ENCODE measurements around the gene SPN.
A peak's percentile ranks its signal among the peaks of the same experiment; 100 is the strongest.
"Not testable (repeated sequence)": the region's sequence is repeated elsewhere in the genome, so short reads cannot be mapped to it uniquely, and the experiment has no call there.

The SPN gene, protein sequence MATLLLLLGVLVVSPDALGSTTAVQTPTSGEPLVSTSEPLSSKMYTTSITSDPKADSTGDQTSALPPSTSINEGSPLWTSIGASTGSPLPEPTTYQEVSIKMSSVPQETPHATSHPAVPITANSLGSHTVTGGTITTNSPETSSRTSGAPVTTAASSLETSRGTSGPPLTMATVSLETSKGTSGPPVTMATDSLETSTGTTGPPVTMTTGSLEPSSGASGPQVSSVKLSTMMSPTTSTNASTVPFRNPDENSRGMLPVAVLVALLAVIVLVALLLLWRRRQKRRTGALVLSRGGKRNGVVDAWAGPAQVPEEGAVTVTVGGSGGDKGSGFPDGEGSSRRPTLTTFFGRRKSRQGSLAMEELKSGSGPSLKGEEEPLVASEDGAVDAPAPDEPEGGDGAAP

GRCh38 chr16:29663016-29663806 lies at the start of gene SPN:
TSS of gene SPN (plus strand) at chr16:29663247. CDS start at chr16:29663729, 482 bp downstream.
- no peak for DNase-seq

DNA sequence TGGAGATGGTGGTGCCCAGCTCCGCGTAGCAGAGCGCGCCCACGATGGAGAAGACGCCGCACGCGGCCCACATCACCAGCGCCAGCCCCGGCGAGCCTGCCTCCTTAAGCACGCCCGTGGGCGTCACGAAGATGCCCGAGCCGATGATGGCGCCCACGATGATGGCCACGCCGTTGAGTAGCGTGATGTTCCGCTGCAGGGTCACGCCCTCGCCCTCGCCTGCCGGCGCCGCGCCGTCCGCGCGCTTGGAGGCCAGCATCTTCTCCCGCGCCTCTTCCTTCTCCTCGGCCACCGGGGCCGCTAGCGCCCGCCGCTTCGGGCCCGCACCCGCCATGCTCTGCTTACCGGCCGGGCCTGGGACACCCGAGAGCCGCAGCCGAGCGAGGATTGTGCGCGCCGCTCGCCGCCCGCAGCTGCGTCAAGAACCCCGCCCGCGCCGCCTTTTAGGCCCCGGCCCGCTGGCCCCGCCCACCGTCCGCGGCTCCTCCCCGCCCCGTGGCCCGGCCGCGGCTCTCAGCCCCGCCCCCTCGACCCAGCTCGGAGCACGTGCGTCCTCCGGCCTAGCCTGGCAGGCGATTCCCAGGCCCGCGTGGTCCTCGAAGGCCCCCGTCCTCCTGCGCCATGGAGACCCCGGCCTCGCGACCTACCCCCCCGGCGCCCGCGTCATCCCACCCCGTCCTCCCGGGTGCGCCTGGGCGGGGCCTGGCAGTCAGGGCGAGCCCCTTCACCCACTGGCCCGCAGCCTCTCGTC lies 49.6 kb upstream of the SPN start:
- peak; percentile 62 to 80 for DNase-seq

DNA sequence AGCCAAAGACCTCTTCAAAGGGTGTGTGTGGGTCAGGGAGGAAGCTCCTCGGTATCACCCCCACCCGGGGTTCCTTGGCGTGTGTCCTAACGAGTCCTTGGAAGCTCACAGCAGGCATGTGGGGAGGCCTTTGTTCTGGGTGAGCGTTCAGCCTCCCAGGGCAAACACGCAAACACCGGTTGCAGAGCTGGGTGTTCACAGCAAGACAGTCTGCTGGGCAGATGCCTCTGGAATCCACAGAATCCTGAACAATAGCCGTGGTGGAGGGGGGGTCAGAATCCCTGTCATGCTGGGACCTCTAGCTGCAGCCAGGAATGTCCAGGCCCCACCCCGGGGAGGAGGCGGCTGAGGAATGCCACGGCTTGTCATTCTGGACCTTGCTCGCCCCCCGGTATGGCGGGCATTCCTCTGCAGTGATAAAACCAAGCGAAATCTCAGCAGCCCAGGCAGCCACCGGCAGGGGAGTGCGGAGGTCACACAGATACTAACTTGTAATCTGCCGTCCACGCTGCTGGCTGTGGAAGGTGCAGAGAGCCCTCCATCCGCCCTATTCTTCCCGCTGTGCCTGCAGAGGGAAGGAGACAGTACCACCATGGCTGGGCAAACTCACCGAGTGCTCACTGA lies 48.2 kb upstream of the SPN start:
- not testable (repeated sequence) for DNase-seq

GRCh38 chr16:29616127-29616526 lies 46.9 kb upstream of the SPN start:
- not testable (repeated sequence) for DNase-seq

DNA sequence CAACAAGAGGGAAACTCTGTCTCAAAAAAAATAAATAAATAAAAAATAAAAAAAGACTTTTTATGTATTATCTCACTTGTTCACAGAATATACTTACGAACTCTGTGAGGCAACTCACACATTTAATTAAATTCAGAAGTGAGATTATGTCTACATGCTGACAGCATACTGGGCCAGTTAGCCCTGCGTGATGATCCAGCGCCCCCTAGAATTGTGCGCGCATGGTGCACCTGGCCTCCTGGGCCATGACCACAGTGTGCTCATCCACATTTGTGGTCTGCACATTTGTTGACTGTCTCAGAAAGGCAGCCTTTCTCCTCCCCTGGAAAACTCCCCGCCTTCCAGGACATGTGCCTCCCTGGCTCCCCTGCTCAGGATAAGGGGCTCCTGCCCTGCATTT lies 42.5 kb upstream of the SPN start:
- not testable (repeated sequence) for DNase-seq

DNA sequence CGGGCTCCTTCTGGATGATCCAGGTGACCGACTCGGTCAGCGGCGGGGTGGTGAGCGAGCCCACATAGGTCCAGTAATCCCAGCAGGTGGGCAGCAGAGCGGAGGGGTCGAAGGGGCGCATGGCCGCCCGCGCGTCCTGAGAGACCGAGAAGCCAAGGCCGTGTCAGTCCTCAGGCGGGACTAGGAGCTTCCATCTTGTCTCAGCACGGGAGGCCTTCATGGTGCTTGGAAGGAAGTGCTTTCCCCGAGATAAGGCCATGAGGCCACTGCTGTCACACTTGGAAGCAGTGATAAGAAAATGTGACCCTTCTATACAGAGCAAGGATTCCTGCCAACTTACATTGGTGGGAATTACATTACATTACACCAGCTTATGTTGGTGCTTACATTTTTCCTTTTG lies 40.3 kb upstream of the SPN start:
- DNase-seq: not testable (repeated sequence)

GRCh38 chr16:29623253-29623652 lies 39.8 kb upstream of the SPN start:
- DNase-seq: not testable (repeated sequence)

DNA sequence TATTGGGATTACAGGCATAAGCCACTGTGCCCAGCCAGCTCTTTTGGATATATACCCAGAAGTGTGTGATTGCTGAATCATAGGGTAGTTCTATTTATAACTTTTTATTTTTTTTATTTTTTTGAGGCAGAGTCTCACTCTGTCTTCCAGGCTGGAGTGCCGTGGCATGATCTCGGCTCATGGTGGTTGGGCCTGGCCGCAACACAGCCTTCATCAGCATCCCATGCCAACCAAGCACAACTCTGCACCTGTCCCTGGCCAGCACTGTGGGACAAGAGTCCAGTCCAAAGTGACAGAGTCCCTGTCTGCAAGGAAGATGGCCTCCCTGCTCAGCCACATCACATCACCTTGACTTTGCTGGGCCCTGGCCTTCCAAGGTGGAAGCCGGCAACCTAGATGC lies 37.9 kb upstream of the SPN start:
- DNase-seq: not testable (repeated sequence)

DNA sequence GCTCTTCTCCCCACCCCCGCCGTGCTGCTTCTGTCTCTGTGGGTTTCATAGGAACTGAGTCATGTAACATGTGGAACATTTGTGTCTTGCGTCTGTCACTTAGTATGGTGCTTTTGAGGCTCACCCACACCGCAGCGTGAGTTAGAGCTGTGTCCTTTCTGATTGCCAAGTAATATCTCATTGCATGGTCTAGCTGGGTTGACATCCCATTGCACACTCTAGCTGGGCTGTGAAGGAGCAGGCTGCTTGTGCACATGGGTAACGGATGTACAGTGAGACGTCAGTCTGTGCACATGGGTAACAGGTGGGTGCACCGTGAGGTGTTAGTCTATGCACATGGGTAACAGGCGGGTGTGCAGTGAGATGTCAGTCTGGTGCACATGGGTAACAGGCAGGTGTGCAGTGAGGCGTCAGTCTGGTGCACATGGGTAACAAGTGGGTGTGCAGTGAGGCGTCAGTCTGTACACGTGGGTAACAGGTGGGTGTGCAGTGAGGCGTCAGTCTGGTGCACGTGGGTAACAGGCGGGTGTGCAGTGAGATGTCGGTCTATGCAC lies 36.2 kb upstream of the SPN start:
- DNase-seq: not testable (repeated sequence)

GRCh38 chr16:29627661-29628075 lies 35.4 kb upstream of the SPN start:
- DNase-seq: not testable (repeated sequence)

- not testable (repeated sequence) for DNase-seq
These were observed 34.3 kb upstream of the SPN start for GRCh38 chr16:29628707-29629106.

DNA sequence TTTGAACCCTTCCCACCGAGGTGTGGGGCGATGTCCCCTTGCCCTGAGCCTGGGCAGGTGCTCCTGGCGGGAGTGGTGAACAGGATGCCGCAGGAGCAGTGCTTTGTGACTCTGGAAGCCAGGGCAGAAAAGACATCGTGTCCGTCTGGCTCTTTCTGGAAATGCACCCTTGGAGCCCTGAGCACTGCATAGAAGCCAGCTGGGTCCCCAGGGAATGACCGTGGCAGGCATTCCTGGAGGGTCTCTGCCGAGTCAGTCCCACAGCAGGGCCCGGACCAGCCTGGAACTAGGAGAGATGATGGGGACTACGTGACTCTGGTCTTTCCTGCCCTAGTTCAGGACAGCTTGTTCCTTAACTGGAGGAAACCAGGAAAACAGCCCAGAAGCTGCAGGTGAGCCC lies 33.7 kb upstream of the SPN start:
- not testable (repeated sequence) for DNase-seq

GRCh38 chr16:29631658-29632057 lies 31.4 kb upstream of the SPN start:
- not testable (repeated sequence) for DNase-seq

GRCh38 chr16:29635902-29636301 lies 27.1 kb upstream of the SPN start:
- DNase-seq: not testable (repeated sequence)

GRCh38 chr16:29636368-29636767 lies 26.7 kb upstream of the SPN start:
- DNase-seq: not testable (repeated sequence)

GRCh38 chr16:29638751-29639150 lies 24.3 kb upstream of the SPN start:
- not testable (repeated sequence) for DNase-seq

DNA sequence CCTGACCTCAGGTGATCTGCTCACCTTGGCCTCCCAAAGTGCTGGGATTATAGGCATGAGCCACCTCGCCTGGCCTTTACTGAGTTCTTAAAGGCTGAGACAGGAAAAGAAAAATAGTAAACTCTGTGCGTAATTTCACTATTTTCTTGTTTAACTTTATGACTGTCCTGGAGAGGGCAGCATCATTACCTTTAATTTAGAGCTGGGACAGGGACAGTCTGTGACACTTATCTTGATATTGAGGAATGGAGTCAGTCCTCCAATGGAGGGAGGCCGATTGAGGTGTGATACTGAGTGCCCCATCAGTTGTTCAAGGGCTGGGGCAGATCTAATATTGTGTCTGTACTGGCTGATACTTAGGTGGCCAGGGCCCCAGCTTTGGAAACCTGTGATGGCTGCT lies 21.5 kb upstream of the SPN start:
- no peak for DNase-seq

DNA sequence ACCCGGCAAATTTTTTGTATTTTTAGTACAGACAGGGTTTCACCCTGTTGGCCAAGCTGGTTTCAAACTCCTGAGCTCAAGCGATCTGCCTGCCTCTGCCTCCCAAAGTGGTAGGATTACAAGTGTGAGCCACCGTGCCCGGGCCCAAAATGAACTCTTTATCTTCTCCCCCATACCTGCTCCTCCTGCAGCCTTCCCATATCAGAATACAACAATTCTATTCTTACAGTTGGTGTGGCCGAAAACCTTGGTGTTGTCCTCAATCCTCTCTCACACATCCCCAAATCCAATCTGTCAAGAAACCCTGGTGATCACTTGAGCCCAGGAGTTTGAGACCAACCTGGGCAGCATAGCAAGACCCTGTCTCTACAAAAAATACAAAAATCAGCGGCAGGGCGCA lies 19.5 kb upstream of the SPN start:
- no peak for DNase-seq

DNA sequence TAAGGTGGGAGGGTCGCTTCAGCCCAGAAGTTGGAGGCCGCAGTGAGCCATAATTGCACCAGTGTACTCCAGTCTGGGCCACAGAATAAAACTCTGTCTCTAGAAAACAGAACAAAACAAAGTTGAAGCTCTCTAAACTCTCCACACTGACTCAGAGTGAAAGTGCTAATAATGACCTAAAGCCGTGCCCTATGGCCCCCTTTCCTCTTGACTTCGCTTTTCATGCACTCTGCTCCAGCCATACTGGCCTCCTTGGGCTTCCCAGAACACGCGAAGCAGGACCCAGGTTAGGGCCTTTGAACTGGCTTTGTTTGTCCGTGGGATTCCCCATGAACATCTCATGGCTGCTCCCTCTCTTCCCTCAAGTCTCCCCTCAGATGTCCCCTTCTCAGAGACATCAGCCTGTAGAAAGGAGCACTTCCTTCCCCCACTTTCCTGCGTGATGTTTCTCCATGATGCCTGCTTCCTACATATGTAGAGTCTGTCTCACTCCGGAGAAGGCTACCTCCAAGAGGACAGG lies 18.6 kb upstream of the SPN start:
- DNase-seq: no peak

DNA sequence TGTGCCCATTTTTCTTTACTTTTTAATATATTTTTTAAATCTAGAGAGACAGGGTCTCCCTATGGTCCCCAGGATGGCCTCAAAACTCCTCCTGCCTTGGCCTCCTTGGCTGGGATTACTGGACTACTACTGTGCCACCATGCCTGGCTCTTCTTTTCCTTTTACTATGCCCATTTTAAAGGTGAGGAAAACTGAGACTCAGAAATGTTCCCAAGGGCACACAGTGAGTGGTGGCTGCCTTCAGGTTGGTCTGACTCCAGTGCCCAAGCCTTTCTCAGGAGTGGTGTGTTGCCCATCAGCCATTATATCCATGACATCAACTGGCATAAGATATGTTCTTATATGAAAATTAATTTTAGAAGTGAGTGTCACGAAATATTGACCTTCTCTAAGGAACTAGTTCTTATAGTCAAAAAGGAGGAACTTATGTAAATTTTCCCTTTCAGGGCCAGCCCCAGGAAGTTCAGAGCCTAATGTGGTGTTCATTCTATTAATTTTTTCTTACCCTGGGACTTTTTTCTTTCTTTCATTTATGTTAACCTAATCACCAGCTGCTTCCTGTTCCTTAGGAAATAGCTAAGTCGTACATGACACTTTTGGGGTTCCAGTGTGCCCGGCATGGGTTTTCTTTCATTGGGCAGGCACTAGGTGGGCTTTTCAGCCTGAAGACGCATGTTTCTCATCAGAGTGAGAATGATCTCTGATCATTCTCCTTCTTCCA lies 17.9 kb upstream of the SPN start:
- no peak for DNase-seq

GRCh38 chr16:29645694-29646187 lies 17.3 kb upstream of the SPN start:
- no peak for DNase-seq

Measured in hippocampal formation (tissue), 2 donors.